ENCODE results near the gene INO80.

INO80 gene

DNA sequence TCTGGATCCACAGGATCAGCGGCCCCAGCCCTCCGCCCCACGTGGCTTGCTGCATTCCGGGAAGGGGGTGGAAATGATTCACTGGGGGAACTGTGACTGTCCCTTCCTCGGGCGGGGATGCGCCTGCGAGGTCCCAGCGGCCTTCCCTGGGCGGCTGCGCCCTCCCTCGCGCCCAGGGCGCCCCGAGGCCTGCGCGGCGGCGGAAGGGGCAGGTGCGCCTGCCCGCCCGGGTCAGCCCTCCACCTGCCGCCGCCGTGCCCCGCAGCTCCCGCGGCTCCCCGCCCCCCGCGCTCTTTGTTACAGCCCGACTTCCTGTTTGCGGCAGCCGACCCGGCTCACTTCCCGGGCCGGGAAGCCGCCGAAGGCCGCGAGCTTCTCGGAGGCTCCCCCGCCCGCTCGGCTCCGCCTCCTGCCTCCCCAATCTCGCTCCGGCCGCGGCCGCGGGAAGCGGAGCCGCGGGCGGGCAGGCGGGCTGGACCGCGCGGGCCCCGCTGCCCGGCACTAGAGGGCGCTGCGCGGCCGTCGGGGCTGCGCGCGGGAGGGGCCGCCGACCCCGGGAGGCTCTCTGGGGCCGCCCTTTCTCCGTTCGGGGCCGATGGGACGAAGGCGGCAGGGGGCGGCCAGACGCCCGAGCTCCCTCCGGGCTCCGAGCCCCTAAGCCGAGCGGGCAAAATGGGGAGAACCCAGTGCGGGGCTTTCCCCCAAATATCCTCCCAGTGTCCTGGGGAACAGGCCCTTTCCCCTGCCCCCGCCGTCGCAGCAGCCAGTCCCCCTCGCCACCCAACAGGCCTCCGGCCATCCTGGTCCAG, 174.3 kb downstream of the INO80 start:
- Mint-ChIP-seq H3K4me1 (peaks cover 29 to 36% of the 10 kb centered on the region in 2 donors), H3K36me3 (no peaks in the 10 kb centered on the region), H3K9me3 (no peaks in the 10 kb centered on the region), H3K4me3 (peak overlapping the region; percentile 70 to 79), H3K27ac (no peak overlapping the region), H3K27me3 (no peaks in the 10 kb centered on the region)
- ATAC-seq (replicated peaks) (peak; percentile 78 to 85), DNase-seq (peak; percentile 45)

DNA sequence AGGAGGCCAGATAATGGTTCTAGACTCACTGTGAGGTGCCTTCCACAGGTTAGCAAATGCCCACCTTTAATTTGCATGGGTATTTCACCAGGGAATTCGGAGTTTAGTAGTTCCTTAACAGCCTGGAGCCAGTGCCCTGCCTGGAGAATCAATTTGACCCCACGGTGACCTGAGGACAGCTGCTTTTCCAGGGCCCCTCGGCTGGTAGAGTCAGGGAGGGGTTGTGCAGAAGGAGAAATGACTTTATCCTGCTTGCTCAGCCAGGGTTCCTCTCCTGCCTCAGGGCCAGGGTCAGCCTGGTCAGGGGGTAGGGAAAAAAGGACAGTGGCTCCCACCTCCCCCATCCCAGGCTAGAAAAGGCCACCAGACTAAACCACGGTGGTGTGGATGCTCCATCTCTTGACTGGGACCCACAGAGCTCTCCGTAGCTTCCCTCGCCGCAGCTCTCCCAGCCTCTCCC, 175.0 kb downstream of the INO80 start:
- no peaks in the 10 kb centered on the region for H3K27me3 Mint-ChIP-seq
- ATAC-seq (replicated peaks) (no peak), DNase-seq (no peak)
- no peak overlapping the region for H3K27ac Mint-ChIP-seq
- H3K36me3 Mint-ChIP-seq, result no peaks in the 10 kb centered on the region
- peak overlapping the region; percentile 63 to 79 for H3K4me3 Mint-ChIP-seq
- H3K4me1 Mint-ChIP-seq, result peaks cover 29 to 36% of the 10 kb centered on the region in 2 donors
- H3K9me3 Mint-ChIP-seq, result no peaks in the 10 kb centered on the region

DNA sequence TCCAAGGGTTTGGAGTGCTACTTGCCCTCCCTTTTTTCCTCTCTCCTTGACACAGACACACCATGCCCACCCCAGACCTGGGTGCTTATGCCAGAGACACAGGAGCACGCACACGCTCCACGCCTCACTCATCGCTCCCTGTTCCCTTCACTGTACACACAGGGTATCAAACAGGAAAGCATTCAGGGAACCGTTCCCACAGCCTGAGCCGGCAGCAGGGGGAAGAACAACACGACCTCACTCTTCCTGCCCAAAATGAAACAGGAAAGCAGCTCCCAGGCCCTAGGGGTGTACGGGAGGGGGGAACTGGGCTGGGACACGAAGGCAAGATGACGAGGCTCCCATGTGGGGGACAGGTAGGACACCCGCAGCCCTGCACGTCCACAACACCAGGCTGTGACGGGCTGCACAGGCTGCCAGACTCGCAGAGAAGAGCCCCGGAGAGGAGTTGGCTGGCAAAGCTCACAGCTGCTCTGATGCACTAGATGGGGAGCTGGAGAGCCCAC, 175.7 kb downstream of the INO80 start:
- peak in 1 of 2 donors; percentile 16 for ATAC-seq (replicated peaks)
- H3K36me3 Mint-ChIP-seq, result no peaks in the 10 kb centered on the region
- DNase-seq, result no peak
- peak overlapping the region; percentile 78 for H3K27ac Mint-ChIP-seq
- H3K4me3 Mint-ChIP-seq, result peak overlapping the region; percentile 62 to 79
- H3K9me3 Mint-ChIP-seq, result no peaks in the 10 kb centered on the region
- no peaks in the 10 kb centered on the region for H3K27me3 Mint-ChIP-seq
- peaks cover 29 to 36% of the 10 kb centered on the region in 2 donors for H3K4me1 Mint-ChIP-seq

DNA sequence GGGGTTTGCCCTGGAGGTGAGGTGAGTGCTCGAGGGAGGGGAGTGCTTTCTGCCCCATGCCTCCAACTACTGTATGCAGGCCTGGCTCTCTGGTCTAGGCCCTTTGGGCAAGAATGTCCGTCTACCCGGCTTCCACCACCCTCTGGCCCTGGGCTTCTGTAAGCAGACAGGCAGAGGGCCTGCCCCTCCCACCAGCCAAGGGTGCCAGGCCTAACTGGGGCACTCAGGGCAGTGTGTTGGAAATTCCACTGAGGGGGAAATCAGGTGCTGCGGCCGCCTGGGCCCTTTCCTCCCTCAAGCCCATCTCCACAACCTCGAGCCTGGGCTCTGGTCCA, 177.6 kb downstream of the INO80 start:
- peaks cover 2 to 7% of the 10 kb centered on the region in 2 donors for H3K27me3 Mint-ChIP-seq
- H3K9me3 Mint-ChIP-seq, result no peaks in the 10 kb centered on the region
- peaks cover 30 to 34% of the 10 kb centered on the region in 2 donors for H3K4me1 Mint-ChIP-seq
- H3K4me3 Mint-ChIP-seq, result no peak overlapping the region
- ATAC-seq (replicated peaks), result no peak
- H3K27ac Mint-ChIP-seq, result no peak overlapping the region
- no peaks in the 10 kb centered on the region for H3K36me3 Mint-ChIP-seq
- DNase-seq, result no peak

DNA sequence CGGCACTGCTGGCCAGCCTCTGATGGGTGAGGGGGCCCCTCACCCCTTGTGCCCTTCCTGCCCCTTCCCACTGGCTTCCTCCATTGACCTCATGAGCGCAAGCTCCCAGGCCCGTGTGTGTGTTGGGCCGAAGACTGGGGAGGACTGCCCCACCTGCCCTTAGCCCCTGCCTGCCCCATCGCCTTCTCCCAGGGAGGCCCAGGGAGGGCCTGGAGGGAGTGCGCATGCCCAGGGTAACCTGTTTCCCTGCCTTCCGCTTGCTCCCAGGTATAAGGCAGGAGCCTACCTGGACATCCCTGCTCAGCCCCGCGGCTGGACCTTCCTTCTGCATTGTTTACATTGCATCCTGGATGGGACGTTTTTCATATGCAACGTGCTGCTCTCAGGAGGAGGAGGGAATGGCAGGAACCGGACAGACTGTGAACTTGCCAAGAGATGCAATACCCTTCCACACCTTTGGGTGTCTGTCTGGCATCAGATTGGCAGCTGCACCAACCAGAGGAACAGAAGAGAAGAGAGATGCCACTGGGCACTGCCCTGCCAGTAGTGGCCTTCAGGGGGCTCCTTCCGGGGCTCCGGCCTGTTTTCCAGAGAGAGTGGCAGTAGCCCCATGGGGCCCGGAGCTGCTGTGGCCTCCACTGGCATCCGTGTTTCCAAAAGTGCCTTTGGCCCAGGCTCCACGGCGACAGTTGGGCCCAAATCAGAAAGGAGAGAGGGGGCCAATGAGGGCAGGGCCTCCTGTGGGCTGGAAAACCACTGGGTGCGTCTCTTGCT, 178.1 kb downstream of the INO80 start:
- H3K4me1 Mint-ChIP-seq, result peaks cover 29% of the 10 kb centered on the region in 2 donors
- no peak overlapping the region for H3K4me3 Mint-ChIP-seq
- DNase-seq (no peak), ATAC-seq (replicated peaks) (no peak)
- H3K9me3 Mint-ChIP-seq, result no peaks in the 10 kb centered on the region
- H3K27ac Mint-ChIP-seq, result no peak overlapping the region
- H3K36me3 Mint-ChIP-seq, result no peaks in the 10 kb centered on the region
- H3K27me3 Mint-ChIP-seq, result peaks cover 6 to 12% of the 10 kb centered on the region in 2 donors

DNA sequence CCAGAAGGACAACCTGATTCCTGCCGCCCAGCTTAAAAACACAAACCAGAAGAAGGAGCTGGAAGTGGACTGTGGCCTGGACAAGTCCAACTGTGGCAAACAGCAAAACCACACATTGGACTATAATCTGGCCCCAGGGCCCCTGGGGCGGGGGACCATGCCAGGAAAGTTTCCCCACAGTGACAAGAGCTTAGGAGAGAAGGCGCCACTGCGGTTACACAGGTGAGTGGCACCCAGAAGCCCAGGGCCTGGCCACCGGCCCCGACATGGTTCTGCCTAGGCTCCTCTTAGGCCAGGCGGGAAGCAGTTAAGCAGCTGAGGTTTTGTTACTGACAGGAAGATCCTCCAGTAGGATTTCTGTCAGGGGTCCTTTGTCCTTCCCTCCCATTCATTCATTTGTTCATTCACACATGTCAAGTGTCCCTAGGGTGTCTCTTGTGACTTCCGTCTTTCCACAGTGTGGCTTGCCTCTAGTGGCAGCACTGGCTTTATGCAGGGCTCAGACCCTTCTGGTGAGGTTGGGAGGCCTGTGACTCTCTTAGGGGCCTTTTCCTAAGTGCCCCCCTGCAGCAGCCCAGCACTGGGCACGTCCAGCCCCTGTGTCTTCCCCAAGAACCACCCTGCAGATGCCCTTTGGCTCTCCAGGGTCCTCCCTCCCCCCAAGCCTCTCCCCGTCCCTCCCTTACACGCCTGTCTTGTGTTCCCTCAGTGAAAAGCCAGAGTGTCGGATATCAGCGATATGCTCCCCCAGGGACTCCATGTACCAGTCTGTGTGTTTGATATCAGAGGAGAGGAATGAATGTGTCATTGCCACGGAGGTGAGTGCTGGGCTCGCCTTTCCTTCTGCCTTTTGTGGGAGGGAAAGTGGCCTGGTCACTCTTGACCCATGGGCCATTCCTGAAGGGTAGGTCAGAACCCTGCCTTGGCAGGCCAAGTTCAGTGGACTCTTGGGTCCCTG, 179.1 kb downstream of the INO80 start:
- no peak for DNase-seq

DNA sequence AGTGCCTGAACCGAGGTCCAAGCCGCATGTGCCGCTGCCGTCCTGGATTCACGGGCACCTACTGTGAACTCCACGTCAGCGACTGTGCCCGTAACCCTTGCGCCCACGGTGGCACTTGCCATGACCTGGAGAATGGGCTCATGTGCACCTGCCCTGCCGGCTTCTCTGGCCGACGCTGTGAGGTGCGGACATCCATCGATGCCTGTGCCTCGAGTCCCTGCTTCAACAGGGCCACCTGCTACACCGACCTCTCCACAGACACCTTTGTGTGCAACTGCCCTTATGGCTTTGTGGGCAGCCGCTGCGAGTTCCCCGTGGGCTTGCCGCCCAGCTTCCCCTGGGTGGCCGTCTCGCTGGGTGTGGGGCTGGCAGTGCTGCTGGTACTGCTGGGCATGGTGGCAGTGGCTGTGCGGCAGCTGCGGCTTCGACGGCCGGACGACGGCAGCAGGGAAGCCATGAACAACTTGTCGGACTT, 179.8 kb downstream of the INO80 start:
- DNase-seq, result no peak
- H3K9me3 Mint-ChIP-seq, result no peaks in the 10 kb centered on the region
- no peak for ATAC-seq (replicated peaks)
- H3K4me3 Mint-ChIP-seq, result no peak overlapping the region
- H3K27ac Mint-ChIP-seq, result no peak overlapping the region
- peaks cover 21 to 27% of the 10 kb centered on the region in 2 donors for H3K27me3 Mint-ChIP-seq
- peaks cover 24 to 28% of the 10 kb centered on the region in 2 donors for H3K4me1 Mint-ChIP-seq
- no peaks in the 10 kb centered on the region for H3K36me3 Mint-ChIP-seq

More for the DNA sequence above, 179.1 kb downstream of the INO80 start:
- peaks cover 13 to 20% of the 10 kb centered on the region in 2 donors for H3K27me3 Mint-ChIP-seq
- no peaks in the 10 kb centered on the region for H3K9me3 Mint-ChIP-seq
- peaks cover 24 to 27% of the 10 kb centered on the region in 2 donors for H3K4me1 Mint-ChIP-seq
- H3K27ac Mint-ChIP-seq, result no peak overlapping the region
- ATAC-seq (replicated peaks), result no peak
- H3K36me3 Mint-ChIP-seq, result no peaks in the 10 kb centered on the region
- H3K4me3 Mint-ChIP-seq, result no peak overlapping the region

DNA sequence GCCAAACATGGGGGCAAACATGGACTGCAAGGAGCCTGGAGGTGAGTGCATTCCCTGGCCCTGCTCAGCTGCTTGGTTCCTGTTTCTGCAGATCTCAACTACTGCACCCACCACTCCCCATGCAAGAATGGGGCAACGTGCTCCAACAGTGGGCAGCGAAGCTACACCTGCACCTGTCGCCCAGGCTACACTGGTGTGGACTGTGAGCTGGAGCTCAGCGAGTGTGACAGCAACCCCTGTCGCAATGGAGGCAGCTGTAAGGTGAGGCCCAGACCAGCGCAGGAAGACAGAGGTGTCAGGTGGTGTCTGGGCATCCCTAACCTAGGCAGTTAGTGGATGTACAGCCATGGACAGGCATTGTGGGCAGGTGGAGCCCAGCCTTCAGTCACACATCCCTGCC, 181.6 kb downstream of the INO80 start:
- DNase-seq (no peak), ATAC-seq (replicated peaks) (no peak)
- H3K4me1 Mint-ChIP-seq, result peaks cover 24 to 30% of the 10 kb centered on the region in 2 donors
- no peaks in the 10 kb centered on the region for H3K36me3 Mint-ChIP-seq
- no peaks in the 10 kb centered on the region for H3K9me3 Mint-ChIP-seq
- no peak overlapping the region for H3K4me3 Mint-ChIP-seq
- H3K27me3 Mint-ChIP-seq, result peaks cover 39 to 44% of the 10 kb centered on the region in 2 donors
- H3K27ac Mint-ChIP-seq, result no peak overlapping the region

DNA sequence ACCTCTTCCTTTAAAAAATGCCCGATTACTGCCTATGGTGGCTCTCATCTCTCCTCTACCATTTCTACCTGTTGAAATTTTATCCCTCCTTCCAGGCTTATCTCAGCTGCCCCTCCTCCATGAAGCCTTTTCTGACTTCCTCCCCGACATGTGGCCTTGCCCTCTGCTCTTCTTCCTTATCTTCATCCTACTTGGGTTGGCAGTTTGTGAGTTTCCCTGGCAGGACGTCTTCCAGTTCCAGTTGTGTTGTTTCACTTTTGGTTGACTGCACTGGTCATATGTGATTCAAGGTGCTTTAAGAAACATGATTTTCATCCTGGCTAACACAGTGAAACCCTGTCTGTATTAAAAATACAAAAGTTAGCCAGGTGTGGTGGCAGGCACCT, 182.6 kb downstream of the INO80 start:
- Mint-ChIP-seq H3K4me3 (no peak overlapping the region), H3K36me3 (no peaks in the 10 kb centered on the region), H3K27ac (no peak overlapping the region), H3K27me3 (peaks cover 48 to 54% of the 10 kb centered on the region in 2 donors), H3K9me3 (no peaks in the 10 kb centered on the region), H3K4me1 (peaks cover 31 to 39% of the 10 kb centered on the region in 2 donors)
- ATAC-seq (replicated peaks), result no peak
- no peak for DNase-seq

DNA sequence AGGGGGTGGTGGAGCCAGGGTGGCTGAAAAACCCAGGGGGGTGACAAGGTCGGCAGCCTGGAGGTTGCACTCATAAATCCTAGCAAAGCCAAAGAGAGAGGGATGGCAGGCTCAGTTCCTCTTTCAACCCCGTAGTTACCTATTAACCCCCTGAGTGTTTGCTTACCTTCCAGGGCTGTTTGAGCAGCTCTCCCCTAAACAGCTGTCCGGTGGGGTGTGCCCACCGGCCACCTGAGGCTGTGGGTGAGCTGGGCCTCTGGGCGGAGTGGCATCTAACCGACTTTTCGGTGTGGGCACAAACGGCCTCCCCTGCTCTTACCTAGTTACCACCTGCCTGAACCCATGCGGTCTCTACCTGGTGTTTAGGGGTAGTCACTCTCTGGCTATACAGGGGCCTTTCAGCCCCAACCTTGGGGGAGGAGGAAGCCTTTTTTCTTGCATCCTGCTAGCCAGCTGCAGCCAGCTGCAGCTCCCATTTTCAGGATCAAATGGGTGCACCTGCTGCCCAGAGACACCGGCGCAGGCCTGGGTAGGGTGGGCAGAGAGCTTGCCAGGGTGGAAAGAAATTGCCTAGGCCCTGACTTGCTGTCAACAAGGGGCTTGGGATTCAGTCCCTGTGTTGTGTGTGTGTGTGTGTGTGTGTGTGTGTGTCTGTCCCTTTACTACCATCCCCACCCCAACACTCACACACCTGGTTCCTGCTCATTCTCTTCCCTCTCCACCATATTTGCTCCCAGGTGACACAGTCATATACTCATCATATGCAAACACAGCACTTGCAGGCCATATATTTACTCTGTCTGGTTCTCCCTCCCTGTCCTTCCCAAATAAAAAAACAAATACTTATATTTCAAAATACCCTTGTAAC, 183.2 kb downstream of the INO80 start:
- no peak for ATAC-seq (replicated peaks)
- no peak overlapping the region for H3K27ac Mint-ChIP-seq
- no peaks in the 10 kb centered on the region for H3K36me3 Mint-ChIP-seq
- DNase-seq, result no peak
- H3K27me3 Mint-ChIP-seq, result peaks cover 54 to 55% of the 10 kb centered on the region in 2 donors
- no peak overlapping the region for H3K4me3 Mint-ChIP-seq
- no peaks in the 10 kb centered on the region for H3K9me3 Mint-ChIP-seq
- peaks cover 29 to 45% of the 10 kb centered on the region in 2 donors for H3K4me1 Mint-ChIP-seq

DNA sequence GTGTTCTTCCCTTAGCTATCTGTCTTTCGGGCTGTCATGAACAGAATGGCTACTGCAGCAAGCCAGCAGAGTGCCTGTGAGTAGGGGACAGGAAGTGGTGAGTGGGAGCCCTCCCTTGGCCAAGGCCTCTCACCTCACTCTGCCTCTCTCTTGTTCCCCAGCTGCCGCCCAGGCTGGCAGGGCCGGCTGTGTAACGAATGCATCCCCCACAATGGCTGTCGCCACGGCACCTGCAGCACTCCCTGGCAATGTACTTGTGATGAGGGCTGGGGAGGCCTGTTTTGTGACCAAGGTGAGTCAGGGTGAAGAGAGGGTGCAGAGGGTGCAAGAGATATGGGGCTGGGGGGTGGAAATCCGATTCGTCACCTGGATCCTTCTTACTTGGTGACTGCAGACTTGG, 183.9 kb downstream of the INO80 start:
- no peak overlapping the region for H3K27ac Mint-ChIP-seq
- peaks cover 29 to 53% of the 10 kb centered on the region in 2 donors for H3K4me1 Mint-ChIP-seq
- no peak overlapping the region for H3K4me3 Mint-ChIP-seq
- ATAC-seq (replicated peaks), result no peak
- H3K27me3 Mint-ChIP-seq, result peaks cover 58 to 62% of the 10 kb centered on the region in 2 donors
- no peaks in the 10 kb centered on the region for H3K9me3 Mint-ChIP-seq
- no peak for DNase-seq
- no peaks in the 10 kb centered on the region for H3K36me3 Mint-ChIP-seq

DNA sequence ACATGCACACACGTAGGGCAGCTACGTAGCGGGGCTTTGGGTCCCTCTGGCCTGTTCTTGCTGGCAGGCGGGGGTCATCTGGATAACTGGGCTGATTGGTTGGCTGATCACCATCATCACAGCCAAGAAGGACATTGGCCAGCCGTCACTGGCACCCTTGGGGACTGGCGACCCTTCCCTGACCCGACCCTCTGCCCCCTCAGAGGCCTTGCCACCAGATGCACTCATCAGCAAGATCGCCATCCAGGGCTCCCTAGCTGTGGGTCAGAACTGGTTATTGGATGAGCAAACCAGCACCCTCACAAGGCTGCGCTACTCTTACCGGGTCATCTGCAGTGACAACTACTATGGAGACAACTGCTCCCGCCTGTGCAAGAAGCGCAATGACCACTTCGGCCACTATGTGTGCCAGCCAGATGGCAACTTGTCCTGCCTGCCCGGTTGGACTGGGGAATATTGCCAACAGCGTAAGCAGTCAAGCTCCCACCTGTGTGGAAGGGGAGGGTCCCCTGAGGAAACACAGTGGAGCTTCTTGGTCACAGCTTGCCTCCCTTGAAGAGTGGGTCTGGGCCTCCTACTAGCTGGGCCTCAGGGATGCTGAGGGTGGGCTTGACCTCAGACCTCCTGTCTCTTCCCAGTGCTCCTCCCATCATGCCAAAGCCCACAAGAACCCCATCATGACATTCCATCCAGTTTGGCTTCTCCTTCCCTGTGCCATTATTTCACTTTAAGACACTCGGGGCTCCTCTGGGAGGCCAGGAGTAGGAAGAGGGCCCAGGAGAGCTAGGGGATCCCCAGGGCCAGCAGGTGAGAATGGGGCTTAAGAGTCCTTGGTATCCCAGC, 184.6 kb downstream of the INO80 start:
- ATAC-seq (replicated peaks), result no peak
- Mint-ChIP-seq H3K9me3 (no peaks in the 10 kb centered on the region), H3K4me1 (peaks cover 32 to 59% of the 10 kb centered on the region in 2 donors), H3K27ac (no peak overlapping the region), H3K36me3 (no peaks in the 10 kb centered on the region), H3K4me3 (peak overlapping the region; percentile 78 to 83), H3K27me3 (peaks cover 64 to 68% of the 10 kb centered on the region in 2 donors)
- no peak for DNase-seq
